Measurements from ENCODE around the gene GPR176.
A peak's percentile ranks its signal among the peaks of the same experiment; 100 is the strongest.

The GPR176 gene

GRCh38 chr15:39919748-39920509 lies at the start of gene GPR176:
TSS of gene GPR176 (minus strand) at chr15:39920266. CDS start at chr15:39920026, 240 bp downstream.
- H3K9me3 Mint-ChIP-seq = peaks cover 7% of the 10 kb centered on the region
- H3K4me3 Mint-ChIP-seq = peak within 1 kb of the TSS; percentile 81
- peaks cover 24% of the 10 kb centered on the region for H3K4me1 Mint-ChIP-seq
- DNase-seq = peak; percentile 38
- H3K27ac Mint-ChIP-seq = no peak within 1 kb of the TSS
- H3K27me3 Mint-ChIP-seq = peaks cover 57% of the 10 kb centered on the region
- peaks cover 7% of the 10 kb centered on the region for H3K36me3 Mint-ChIP-seq
- CTCF ChIA-PET = interaction anchor here (1.5 kb wide), 1 partner anchor 15 kb away, joined by 4 read pairs; no protein-coding TSS in a partner anchor

- CTCF ChIA-PET = no interaction called here
- no peak for DNase-seq
- peaks cover 40% of the 10 kb centered on the region for H3K36me3 Mint-ChIP-seq
- H3K4me3 Mint-ChIP-seq = no peak overlapping the region
- peaks cover 12% of the 10 kb centered on the region for H3K4me1 Mint-ChIP-seq
- no peaks in the 10 kb centered on the region for H3K9me3 Mint-ChIP-seq
- H3K27ac Mint-ChIP-seq = no peak overlapping the region
- H3K27me3 Mint-ChIP-seq = no peaks in the 10 kb centered on the region
Observed at GRCh38 chr15:39969002-39969394, 48.9 kb upstream of the GPR176 start.

- peaks cover 36% of the 10 kb centered on the region for H3K36me3 Mint-ChIP-seq
- peaks cover 12% of the 10 kb centered on the region for H3K4me1 Mint-ChIP-seq
- CTCF ChIA-PET = no interaction called here
- H3K9me3 Mint-ChIP-seq = no peaks in the 10 kb centered on the region
- H3K27me3 Mint-ChIP-seq = no peaks in the 10 kb centered on the region
- H3K4me3 Mint-ChIP-seq = no peak overlapping the region
- no peak overlapping the region for H3K27ac Mint-ChIP-seq
- no peak for DNase-seq
Observed at GRCh38 chr15:39968273-39969001, 48.4 kb upstream of the GPR176 start.

- CTCF ChIA-PET = no interaction called here
- H3K27ac Mint-ChIP-seq = no peak overlapping the region
- no peaks in the 10 kb centered on the region for H3K9me3 Mint-ChIP-seq
- DNase-seq = no peak
- H3K4me1 Mint-ChIP-seq = peaks cover 12% of the 10 kb centered on the region
- H3K4me3 Mint-ChIP-seq = no peak overlapping the region
- no peaks in the 10 kb centered on the region for H3K27me3 Mint-ChIP-seq
- peaks cover 42% of the 10 kb centered on the region for H3K36me3 Mint-ChIP-seq
Observed at GRCh38 chr15:39966521-39966920, 46.5 kb upstream of the GPR176 start.

- H3K36me3 Mint-ChIP-seq = peaks cover 33% of the 10 kb centered on the region
- H3K27me3 Mint-ChIP-seq = no peaks in the 10 kb centered on the region
- CTCF ChIA-PET = no interaction called here
- H3K4me1 Mint-ChIP-seq = peaks cover 12% of the 10 kb centered on the region
- no peak overlapping the region for H3K27ac Mint-ChIP-seq
- H3K9me3 Mint-ChIP-seq = no peaks in the 10 kb centered on the region
- no peak for DNase-seq
- no peak overlapping the region for H3K4me3 Mint-ChIP-seq
Observed at GRCh38 chr15:39963786-39964185, 43.7 kb upstream of the GPR176 start.

- no peaks in the 10 kb centered on the region for H3K9me3 Mint-ChIP-seq
- peaks cover 26% of the 10 kb centered on the region for H3K36me3 Mint-ChIP-seq
- H3K4me1 Mint-ChIP-seq = peaks cover 4% of the 10 kb centered on the region
- no peaks in the 10 kb centered on the region for H3K27me3 Mint-ChIP-seq
- H3K27ac Mint-ChIP-seq = no peak overlapping the region
- DNase-seq = no peak
- CTCF ChIA-PET = no interaction called here
- H3K4me3 Mint-ChIP-seq = no peak overlapping the region
Observed at GRCh38 chr15:39961051-39961450, 41.0 kb upstream of the GPR176 start.

- CTCF ChIA-PET = no interaction called here
- no peak overlapping the region for H3K27ac Mint-ChIP-seq
- H3K9me3 Mint-ChIP-seq = no peaks in the 10 kb centered on the region
- peaks cover 24% of the 10 kb centered on the region for H3K36me3 Mint-ChIP-seq
- H3K27me3 Mint-ChIP-seq = no peaks in the 10 kb centered on the region
- no peak for DNase-seq
- no peak overlapping the region for H3K4me3 Mint-ChIP-seq
- H3K4me1 Mint-ChIP-seq = peaks cover under 1% of the 10 kb centered on the region
Observed at GRCh38 chr15:39960411-39960810, 40.3 kb upstream of the GPR176 start.

- CTCF ChIA-PET = no interaction called here
- Mint-ChIP-seq H3K9me3 (no peaks in the 10 kb centered on the region), H3K27me3 (no peaks in the 10 kb centered on the region), H3K4me1 (no peaks in the 10 kb centered on the region), H3K27ac (no peak overlapping the region), H3K4me3 (no peak overlapping the region), H3K36me3 (peaks cover 27% of the 10 kb centered on the region)
- no peak for DNase-seq
Observed at GRCh38 chr15:39959411-39959810, 39.3 kb upstream of the GPR176 start.

GRCh38 chr15:39957481-39957880 lies 37.4 kb upstream of the GPR176 start:
- no peak for DNase-seq
- no peaks in the 10 kb centered on the region for H3K9me3 Mint-ChIP-seq
- H3K36me3 Mint-ChIP-seq = peaks cover 26% of the 10 kb centered on the region
- H3K27me3 Mint-ChIP-seq = no peaks in the 10 kb centered on the region
- no peak overlapping the region for H3K4me3 Mint-ChIP-seq
- H3K27ac Mint-ChIP-seq = no peak overlapping the region
- no peaks in the 10 kb centered on the region for H3K4me1 Mint-ChIP-seq
- CTCF ChIA-PET = no interaction called here

- H3K36me3 Mint-ChIP-seq = peaks cover 31% of the 10 kb centered on the region
- DNase-seq = no peak
- H3K9me3 Mint-ChIP-seq = no peaks in the 10 kb centered on the region
- CTCF ChIA-PET = no interaction called here
- no peak overlapping the region for H3K4me3 Mint-ChIP-seq
- no peaks in the 10 kb centered on the region for H3K27me3 Mint-ChIP-seq
- no peak overlapping the region for H3K27ac Mint-ChIP-seq
- peaks cover 8% of the 10 kb centered on the region for H3K4me1 Mint-ChIP-seq
Observed at GRCh38 chr15:39953521-39953920, 33.5 kb upstream of the GPR176 start.

- Mint-ChIP-seq H3K4me3 (no peak overlapping the region), H3K27me3 (no peaks in the 10 kb centered on the region), H3K27ac (no peak overlapping the region), H3K36me3 (peaks cover 25% of the 10 kb centered on the region), H3K9me3 (no peaks in the 10 kb centered on the region), H3K4me1 (peaks cover 23% of the 10 kb centered on the region)
- CTCF ChIA-PET = no interaction called here
- DNase-seq = no peak
Observed at GRCh38 chr15:39951561-39951960, 31.5 kb upstream of the GPR176 start.

GRCh38 chr15:39948817-39949216 lies 28.8 kb upstream of the GPR176 start:
- no peak overlapping the region for H3K4me3 Mint-ChIP-seq
- CTCF ChIA-PET = no interaction called here
- peak overlapping the region; percentile 5 for H3K27ac Mint-ChIP-seq
- peaks cover 32% of the 10 kb centered on the region for H3K4me1 Mint-ChIP-seq
- peaks cover 37% of the 10 kb centered on the region for H3K36me3 Mint-ChIP-seq
- no peaks in the 10 kb centered on the region for H3K9me3 Mint-ChIP-seq
- H3K27me3 Mint-ChIP-seq = no peaks in the 10 kb centered on the region
- DNase-seq = no peak

GRCh38 chr15:39947401-39948197 lies 27.5 kb upstream of the GPR176 start:
- H3K27me3 Mint-ChIP-seq = no peaks in the 10 kb centered on the region
- H3K9me3 Mint-ChIP-seq = no peaks in the 10 kb centered on the region
- H3K4me1 Mint-ChIP-seq = peaks cover 34% of the 10 kb centered on the region
- no peak overlapping the region for H3K4me3 Mint-ChIP-seq
- DNase-seq = no peak
- peaks cover 41% of the 10 kb centered on the region for H3K36me3 Mint-ChIP-seq
- H3K27ac Mint-ChIP-seq = peak overlapping the region; percentile 90
- CTCF ChIA-PET = interaction anchor here (1.1 kb wide), 2 partner anchors 11 to 13 kb away, joined by 3 read pairs; no protein-coding TSS in a partner anchor

GRCh38 chr15:39946862-39947261 lies 26.8 kb upstream of the GPR176 start:
- Mint-ChIP-seq H3K36me3 (peaks cover 45% of the 10 kb centered on the region), H3K27me3 (no peaks in the 10 kb centered on the region), H3K4me3 (no peak overlapping the region), H3K9me3 (no peaks in the 10 kb centered on the region), H3K4me1 (peaks cover 37% of the 10 kb centered on the region), H3K27ac (no peak overlapping the region)
- CTCF ChIA-PET = interaction anchor here (1.1 to 1.5 kb wide), 2 partner anchors 12 to 13 kb away, joined by 3 to 5 read pairs; partner anchors contain the start of gene EIF2AK4
- DNase-seq = no peak

Measured in activated naive CD4-positive, alpha-beta T cell treated with anti-CD3 and anti-CD28 coated beads, Interleukin-2, amount 10 ng/mL, durations not matched to agents 7 days and 5 days (primary cell).